Upper lobe of left lung (tissue), 6 donors: ENCODE measurements around the gene UGCG. TPM values are rescaled to one million over a fixed set of nuclear protein-coding genes. Genes with fewer than 3 reads are reported as not detected.
A peak's percentile ranks its signal among the peaks of the same experiment; 100 is the strongest.

Experiments
- ATAC-seq, 2 donors: fragments of 200-7000 bp; cut with Tn5 transposase; one replicate each; pipeline ENCODE4 v1.9.1; 2022; ENCODE audit warnings: mild to moderate bottlenecking in 2 of 2, moderate library complexity in 2 of 2; ENCODE audit not compliant: low FRiP score in 2 of 2
- DNase-seq, 2 donors: peaks; one replicate each; pipeline ENCODE4 v3.0.0-alpha.2; 2019 to 2020
- H3K27ac ChIP-seq, 4 donors: fragments of 200-600 bp; sonication (generic); one replicate each; pipeline ENCODE4 v1.5.1; 2016 to 2019
- H3K27me3 ChIP-seq, 4 donors: fragments of 200-600 bp; sonication (generic); one replicate each; pipeline ENCODE4 v1.5.1; 2017 to 2019
- H3K36me3 ChIP-seq, 4 donors: fragments of 200-600 bp; sonication (generic); one replicate each; pipeline ENCODE4 v1.5.1; 2016 to 2019
- H3K4me1 ChIP-seq, 4 donors: fragments of 200-600 bp; sonication (generic); one replicate each; pipeline ENCODE4 v1.5.1; 2018 to 2019
- H3K4me3 ChIP-seq, 4 donors: fragments of 200-600 bp; sonication (generic); one replicate each; pipeline ENCODE4 v1.5.1; 2017 to 2019; ENCODE audit warnings: mild to moderate bottlenecking in 2 of 4, moderate library complexity in 1 of 4
- H3K9me3 ChIP-seq, 4 donors: fragments of 200-600 bp; sonication (generic); one replicate each; pipeline ENCODE4 v1.5.1; 2018 to 2019
- EP300 ChIP-seq, 4 donors: sonication (generic); formaldehyde crosslinking; IDR thresholded peaks; one replicate each; pipeline ENCODE4 v1.5.1; 2017; ENCODE audit warnings: antibody characterized with exemption in 4 of 4, control low read depth in 2 of 4
- POLR2A ChIP-seq, 4 donors: fragments of 450-650 bp; IDR thresholded peaks; one replicate each; pipeline ENCODE4 v1.5.1; 2016 to 2017; ENCODE audit warnings: antibody characterized with exemption in 4 of 4, mild to moderate bottlenecking in 2 of 4
- POLR2AphosphoS5 ChIP-seq, 2 donors: sonication (generic); formaldehyde crosslinking; IDR thresholded peaks; one replicate each; pipeline ENCODE4 v1.5.1; 2017; ENCODE audit warnings: antibody characterized with exemption in 2 of 2
- WGBS, 2 donors: methylation state at CpG; one replicate each; pipeline ENCODE4 v1.1.5; 2017 to 2018; 5-methylcytosine and 5-hydroxymethylcytosine counted together
- total RNA-seq, 6 donors: library from RNA; depleted of rRNA in 4 of 6; stranded (reverse); fragments of >200 nt in 4 of 6; gene quantifications; one replicate each; pipeline versions ENCODE4 v1.1.0 to v1.2.1, GENCODE V29; 2016 to 2021
- TF ChIP-seq, protein P1 (sequence below), 6 experiments: fragments of 450-650 bp in 4 of 6; fragments of 200-600 bp in 2 of 6; sonication (generic) in 2 of 6; IDR thresholded peaks; one replicate each; pipeline ENCODE4 v1.5.1; 2016 to 2019; ENCODE audit warnings: antibody characterized with exemption in 6 of 6
- donor health status: DM: no; HTN: no; CAD: no; lungs with moderate emphysema.
- donor health status: DM: no; HTN: yes; CAD: no; lungs with severe emphysema.

Gene UGCG
- total RNA-seq, 6 donors from 2014 or later = 21.4 to 79.7 (median 35.7) TPM

DNA sequence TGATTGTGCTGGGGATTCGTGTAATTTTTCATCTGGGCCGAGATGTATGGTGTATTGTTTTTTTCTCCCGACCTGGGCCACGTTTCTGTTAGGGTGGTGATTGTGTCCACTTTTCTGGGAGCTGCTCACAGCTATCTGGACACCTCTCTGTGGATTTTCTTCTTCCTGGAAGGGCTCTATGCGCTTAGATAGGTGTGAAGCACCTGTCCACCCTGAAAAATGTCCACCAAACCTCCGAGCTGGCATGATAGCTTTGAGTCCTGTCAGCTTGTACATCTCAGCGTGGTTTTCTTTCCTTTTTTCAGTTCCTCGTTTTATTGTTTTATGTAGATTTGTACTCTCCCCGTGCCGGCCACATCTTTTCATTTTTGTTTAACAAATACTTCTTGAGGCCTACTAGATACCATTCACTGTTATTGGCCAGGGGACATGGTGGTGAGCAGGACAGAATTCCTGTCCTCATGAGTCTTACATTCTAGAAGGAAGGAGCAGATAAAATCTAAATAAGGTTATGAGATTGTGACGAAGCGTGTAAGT, 1.1 kb downstream of the UGCG start:
- no peaks in the 10 kb centered on the region for H3K27me3 ChIP-seq
- H3K4me1 ChIP-seq = peaks cover 26 to 55% (median 40%) of the 10 kb centered on the region in 4 donors
- peak in 1 of 2 donors; percentile 1 for ATAC-seq
- no peaks in the 10 kb centered on the region for H3K36me3 ChIP-seq
- no peaks in the 10 kb centered on the region for H3K9me3 ChIP-seq
- no peak for DNase-seq
- H3K27ac ChIP-seq = peak overlapping the region; percentile 93 to 96 (median 94)
- TF ChIP-seq, protein P1, sequence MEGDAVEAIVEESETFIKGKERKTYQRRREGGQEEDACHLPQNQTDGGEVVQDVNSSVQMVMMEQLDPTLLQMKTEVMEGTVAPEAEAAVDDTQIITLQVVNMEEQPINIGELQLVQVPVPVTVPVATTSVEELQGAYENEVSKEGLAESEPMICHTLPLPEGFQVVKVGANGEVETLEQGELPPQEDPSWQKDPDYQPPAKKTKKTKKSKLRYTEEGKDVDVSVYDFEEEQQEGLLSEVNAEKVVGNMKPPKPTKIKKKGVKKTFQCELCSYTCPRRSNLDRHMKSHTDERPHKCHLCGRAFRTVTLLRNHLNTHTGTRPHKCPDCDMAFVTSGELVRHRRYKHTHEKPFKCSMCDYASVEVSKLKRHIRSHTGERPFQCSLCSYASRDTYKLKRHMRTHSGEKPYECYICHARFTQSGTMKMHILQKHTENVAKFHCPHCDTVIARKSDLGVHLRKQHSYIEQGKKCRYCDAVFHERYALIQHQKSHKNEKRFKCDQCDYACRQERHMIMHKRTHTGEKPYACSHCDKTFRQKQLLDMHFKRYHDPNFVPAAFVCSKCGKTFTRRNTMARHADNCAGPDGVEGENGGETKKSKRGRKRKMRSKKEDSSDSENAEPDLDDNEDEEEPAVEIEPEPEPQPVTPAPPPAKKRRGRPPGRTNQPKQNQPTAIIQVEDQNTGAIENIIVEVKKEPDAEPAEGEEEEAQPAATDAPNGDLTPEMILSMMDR (IDR thresholded peaks at IDR 0.05) = no peak
- TF ChIP-seq EP300 (IDR thresholded peaks at IDR 0.05) = no peak
- TF ChIP-seq POLR2A (IDR thresholded peaks at IDR 0.05) = no peak
- TF ChIP-seq POLR2AphosphoS5 (IDR thresholded peaks at IDR 0.05) = no peak
- H3K4me3 ChIP-seq = peak overlapping the region; percentile 79 to 98 (median 90)
- 4 to 6% methylated on average over 12 of the region's 12 CpGs for WGBS, 2 donors

DNA sequence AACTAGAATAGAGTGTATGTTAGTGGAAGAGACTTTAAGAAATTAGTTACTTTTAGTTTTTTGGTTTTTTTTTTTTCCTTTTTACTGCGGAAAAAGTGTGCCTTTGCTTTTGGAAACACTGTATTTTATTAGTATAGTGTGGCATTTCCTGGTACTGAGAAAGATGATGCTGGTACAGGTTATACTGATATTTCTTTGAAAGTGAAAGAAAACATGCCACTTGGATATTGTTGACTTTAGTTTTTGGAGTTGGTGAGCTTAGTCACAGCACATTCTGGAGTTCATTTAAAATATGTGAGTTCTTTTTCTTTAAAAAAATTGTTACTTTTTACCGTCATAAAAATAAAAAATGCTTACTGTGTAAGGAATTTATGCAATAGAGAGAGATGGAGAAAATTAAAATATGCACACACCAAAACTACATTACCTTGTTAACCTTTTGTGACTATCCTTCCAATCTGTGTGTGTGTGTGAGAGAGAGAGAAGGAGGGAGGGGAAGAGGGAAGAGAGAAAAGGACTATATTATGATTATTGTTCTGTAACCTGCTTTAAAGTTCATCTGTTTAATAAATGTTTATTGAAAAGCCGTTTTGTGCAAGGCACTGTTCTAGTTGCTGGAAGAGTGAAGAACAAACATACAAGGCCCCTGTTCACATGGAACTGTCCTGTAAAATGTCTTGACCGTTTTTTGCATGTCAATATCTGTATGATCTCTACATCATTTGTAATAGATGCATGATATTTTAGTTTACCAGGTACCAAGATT, 1.9 kb downstream of the UGCG start:
- H3K36me3 ChIP-seq = no peaks in the 10 kb centered on the region
- ATAC-seq (no peak), DNase-seq (no peak)
- peaks cover 35 to 63% (median 47%) of the 10 kb centered on the region in 4 donors for H3K4me1 ChIP-seq
- peak overlapping the region; percentile 93 to 96 (median 94) for H3K27ac ChIP-seq
- H3K9me3 ChIP-seq = no peaks in the 10 kb centered on the region
- peak overlapping the region; percentile 79 to 98 (median 90) for H3K4me3 ChIP-seq
- no peak for TF ChIP-seq POLR2A (IDR thresholded peaks at IDR 0.05)
- TF ChIP-seq EP300 (IDR thresholded peaks at IDR 0.05) = no peak
- TF ChIP-seq POLR2AphosphoS5 (IDR thresholded peaks at IDR 0.05) = no peak
- TF ChIP-seq, protein P1 (IDR thresholded peaks at IDR 0.05) = no peak
- WGBS, 2 donors = 21% methylated on average over 4 of the region's 4 CpGs
- no peaks in the 10 kb centered on the region for H3K27me3 ChIP-seq

DNA sequence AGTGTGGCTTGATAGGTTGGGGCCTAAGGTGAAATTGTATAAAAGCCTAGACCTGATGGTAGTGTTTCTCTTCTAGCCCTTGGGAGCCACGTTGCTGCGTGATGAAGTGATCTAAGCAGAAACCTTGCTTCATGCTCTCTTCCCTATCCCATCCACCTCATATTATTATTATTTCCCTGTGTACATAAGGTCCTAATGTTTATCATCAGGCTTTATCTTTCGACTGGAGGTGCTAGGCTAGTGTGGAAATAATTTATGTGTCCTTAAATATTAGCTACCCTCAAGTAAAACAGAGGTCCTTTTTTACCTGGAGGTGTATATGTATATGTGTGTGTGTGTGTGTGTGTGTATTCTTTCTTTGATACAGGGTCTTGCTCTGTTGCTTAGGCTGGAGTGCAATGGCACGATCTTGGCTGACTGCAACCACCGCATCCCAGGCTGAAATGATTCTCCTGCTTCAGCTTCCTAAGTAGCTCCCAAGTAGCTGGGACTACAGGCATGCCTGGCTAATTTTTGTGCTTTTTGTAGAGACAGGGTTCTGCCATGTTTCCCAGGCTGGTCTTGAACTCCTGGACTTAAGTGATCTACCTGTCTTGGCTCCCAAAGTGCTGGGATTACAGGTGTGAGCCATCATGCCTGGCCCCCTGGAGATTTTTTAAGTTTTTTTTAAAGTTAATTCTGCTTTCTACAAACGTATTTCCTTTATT, 3.7 kb downstream of the UGCG start:
- H3K27me3 ChIP-seq = no peaks in the 10 kb centered on the region
- no peaks in the 10 kb centered on the region for H3K9me3 ChIP-seq
- peak overlapping the region in 1 of 4 donors; percentile 98 for H3K4me3 ChIP-seq
- no peak for DNase-seq
- ATAC-seq = no peak
- peaks cover 39 to 75% (median 57%) of the 10 kb centered on the region in 4 donors for H3K4me1 ChIP-seq
- no peak for TF ChIP-seq EP300 (IDR thresholded peaks at IDR 0.05)
- no peak for TF ChIP-seq POLR2AphosphoS5 (IDR thresholded peaks at IDR 0.05)
- no peak for TF ChIP-seq POLR2A (IDR thresholded peaks at IDR 0.05)
- TF ChIP-seq, protein P1 (IDR thresholded peaks at IDR 0.05) = no peak
- peak overlapping the region in 1 of 4 donors; percentile 93 for H3K27ac ChIP-seq
- WGBS, 2 donors = 56 to 67% methylated on average over 6 of the region's 6 CpGs
- no peaks in the 10 kb centered on the region for H3K36me3 ChIP-seq

DNA sequence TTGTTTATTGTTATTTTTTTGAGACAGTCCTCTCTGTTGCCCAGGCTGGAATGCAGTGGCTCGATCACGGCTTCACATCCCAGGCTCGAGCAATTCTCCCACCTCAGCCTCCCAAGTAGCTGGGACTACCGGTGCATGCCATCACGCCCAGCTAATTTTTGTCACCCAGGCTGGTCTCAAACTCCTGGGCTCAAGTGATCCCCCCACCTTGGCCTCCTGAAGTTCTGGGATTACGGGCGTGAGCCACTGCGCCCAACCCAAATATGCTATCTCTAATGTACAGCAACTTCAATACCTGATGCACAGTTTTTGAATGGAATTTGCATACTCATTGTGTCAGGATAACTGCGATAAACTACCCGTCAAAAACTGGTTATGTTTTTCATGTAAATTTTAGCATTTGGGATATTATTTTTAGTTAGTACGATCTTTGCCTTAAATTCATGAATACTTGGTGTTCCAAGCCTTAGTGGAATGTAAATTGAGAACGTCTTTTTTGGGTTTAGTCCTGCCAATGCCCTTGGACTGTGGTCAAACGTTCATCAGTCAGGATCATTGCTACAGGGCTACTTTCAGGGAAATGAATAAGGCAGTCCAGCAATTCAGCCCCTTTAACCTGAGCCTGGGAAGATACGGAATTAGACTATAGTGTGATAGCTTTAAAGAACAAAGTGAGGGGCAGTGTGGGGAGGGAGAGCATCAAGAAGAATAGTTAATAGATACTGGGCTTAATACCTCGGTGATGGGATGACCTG, 4.4 kb downstream of the UGCG start:
- no peaks in the 10 kb centered on the region for H3K27me3 ChIP-seq
- H3K4me1 ChIP-seq = peaks cover 36 to 68% (median 53%) of the 10 kb centered on the region in 4 donors
- 76 to 81% methylated on average over 15 of the region's 15 CpGs for WGBS, 2 donors
- no peaks in the 10 kb centered on the region for H3K9me3 ChIP-seq
- peak overlapping the region in 1 of 4 donors; percentile 93 for H3K27ac ChIP-seq
- H3K36me3 ChIP-seq = no peaks in the 10 kb centered on the region
- H3K4me3 ChIP-seq = no peak overlapping the region
- DNase-seq (no peak), ATAC-seq (no peak)
- TF ChIP-seq POLR2A (IDR thresholded peaks at IDR 0.05) (no peak), EP300 (IDR thresholded peaks at IDR 0.05) (no peak), POLR2AphosphoS5 (IDR thresholded peaks at IDR 0.05) (no peak)
- TF ChIP-seq, protein P1 (IDR thresholded peaks at IDR 0.05) = no peak
